AG10803 (cell line): ENCODE measurements around the gene PPM1H.
"Not testable (repeated sequence)": the region's sequence is repeated elsewhere in the genome, so short reads cannot be mapped to it uniquely, and the experiment has no call there.

Experiments
- DNase-seq: peaks from one replicate; pipeline ENCODE4 v3.0.0; 2010; ENCODE audit warnings: low read depth
- H3K4me3 ChIP-seq: 2 replicates; pipeline ENCODE4 v1.5.1; 2011; ENCODE audit warnings: mild to moderate bottlenecking, low read length, control low read depth
- TF ChIP-seq, protein P1 (sequence below): conservative IDR thresholded peaks from 2 replicates; pipeline ENCODE4 v1.5.1; 2011; ENCODE audit warnings: mild to moderate bottlenecking, low read length, control low read depth, inconsistent platforms

The PPM1H gene

DNA sequence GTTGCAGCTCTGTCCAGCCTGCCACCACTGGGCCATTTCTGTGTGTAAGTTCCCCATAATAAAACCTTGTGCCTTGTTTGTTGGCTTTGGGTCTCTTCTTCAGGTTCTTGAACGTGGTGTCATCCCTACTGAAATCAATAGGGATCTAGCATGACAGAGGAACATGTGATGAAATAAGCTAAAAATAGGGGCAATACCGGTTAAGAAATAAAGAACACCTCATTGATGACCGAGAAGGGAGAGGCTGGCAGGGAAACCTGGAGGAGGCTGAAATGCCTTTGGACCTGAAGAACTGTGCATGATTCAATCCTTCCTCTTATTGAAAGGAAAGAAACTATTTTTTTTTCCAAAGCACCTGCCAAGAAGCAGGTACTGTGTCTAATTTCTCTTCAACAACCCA, 172.3 kb downstream of the PPM1H start:
- TF ChIP-seq, protein P1, sequence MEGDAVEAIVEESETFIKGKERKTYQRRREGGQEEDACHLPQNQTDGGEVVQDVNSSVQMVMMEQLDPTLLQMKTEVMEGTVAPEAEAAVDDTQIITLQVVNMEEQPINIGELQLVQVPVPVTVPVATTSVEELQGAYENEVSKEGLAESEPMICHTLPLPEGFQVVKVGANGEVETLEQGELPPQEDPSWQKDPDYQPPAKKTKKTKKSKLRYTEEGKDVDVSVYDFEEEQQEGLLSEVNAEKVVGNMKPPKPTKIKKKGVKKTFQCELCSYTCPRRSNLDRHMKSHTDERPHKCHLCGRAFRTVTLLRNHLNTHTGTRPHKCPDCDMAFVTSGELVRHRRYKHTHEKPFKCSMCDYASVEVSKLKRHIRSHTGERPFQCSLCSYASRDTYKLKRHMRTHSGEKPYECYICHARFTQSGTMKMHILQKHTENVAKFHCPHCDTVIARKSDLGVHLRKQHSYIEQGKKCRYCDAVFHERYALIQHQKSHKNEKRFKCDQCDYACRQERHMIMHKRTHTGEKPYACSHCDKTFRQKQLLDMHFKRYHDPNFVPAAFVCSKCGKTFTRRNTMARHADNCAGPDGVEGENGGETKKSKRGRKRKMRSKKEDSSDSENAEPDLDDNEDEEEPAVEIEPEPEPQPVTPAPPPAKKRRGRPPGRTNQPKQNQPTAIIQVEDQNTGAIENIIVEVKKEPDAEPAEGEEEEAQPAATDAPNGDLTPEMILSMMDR = no peak
- DNase-seq = no peak

DNA sequence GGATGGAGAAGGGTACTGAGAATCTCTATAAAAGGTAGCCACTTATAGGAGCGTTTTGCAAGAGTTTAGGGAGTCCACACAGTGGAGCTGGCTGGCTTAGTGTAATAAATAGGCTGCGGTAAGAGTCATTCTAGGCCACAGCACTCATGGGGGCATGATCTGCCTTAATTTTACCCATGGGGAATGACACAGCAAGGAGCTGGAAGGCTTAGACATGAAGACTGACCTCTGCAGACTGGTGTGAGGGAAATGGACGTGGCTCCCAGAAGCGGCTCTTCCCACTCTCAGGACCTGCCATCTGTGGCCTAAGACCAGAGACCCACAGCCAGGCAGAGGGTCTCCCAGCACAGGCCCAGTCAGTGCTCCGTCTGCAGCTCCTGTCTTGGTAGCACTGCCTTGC, 173.3 kb downstream of the PPM1H start:
- no peak overlapping the region for H3K4me3 ChIP-seq
- TF ChIP-seq, protein P1 = no peak
- DNase-seq = peak; percentile 50

More for the DNA sequence above, 172.3 kb downstream of the PPM1H start:
- no peak overlapping the region for H3K4me3 ChIP-seq

DNA sequence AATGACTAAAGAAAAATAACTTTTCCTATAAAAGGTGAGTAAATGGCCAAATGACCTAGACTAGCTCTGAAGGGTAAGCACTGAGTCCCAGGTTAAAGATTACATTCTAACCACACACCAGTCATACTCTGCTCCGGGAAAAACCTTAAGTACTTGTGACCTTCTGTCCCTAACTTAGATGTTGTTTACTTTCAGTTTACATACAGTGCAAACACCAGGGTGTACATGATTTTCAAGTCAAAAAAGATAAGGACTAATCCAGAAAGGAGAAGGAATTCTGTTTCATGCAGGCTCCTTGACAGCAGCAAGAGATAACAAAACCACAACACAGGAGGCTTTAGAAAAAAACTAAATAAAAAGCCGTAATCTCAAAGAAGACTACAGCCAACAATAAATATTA, 174.2 kb downstream of the PPM1H start:
- DNase-seq = no peak
- H3K4me3 ChIP-seq = no peak overlapping the region

DNA sequence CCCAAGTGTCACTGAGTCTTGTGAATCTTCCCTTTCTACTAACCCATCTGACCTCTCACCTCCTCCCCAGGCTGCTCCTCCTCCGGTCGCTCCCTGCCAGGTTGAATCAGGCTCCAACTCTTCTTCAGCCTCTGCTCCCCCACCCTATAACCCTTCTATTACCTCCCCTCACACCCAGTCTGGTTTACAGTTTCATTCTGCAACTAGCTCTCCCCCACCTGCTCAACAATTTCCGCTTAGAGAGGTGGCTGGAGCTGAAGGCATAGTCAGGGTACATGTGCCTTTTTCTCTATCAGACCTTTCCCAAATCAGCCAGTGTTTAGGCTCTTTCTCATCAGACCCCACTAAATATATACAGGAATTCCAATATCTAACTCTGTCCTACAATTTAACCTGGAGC, 174.6 kb downstream of the PPM1H start:
- not testable (repeated sequence) for H3K4me3 ChIP-seq

More for the DNA sequence above, 174.2 kb downstream of the PPM1H start:
- TF ChIP-seq, protein P1 = no peak

DNA sequence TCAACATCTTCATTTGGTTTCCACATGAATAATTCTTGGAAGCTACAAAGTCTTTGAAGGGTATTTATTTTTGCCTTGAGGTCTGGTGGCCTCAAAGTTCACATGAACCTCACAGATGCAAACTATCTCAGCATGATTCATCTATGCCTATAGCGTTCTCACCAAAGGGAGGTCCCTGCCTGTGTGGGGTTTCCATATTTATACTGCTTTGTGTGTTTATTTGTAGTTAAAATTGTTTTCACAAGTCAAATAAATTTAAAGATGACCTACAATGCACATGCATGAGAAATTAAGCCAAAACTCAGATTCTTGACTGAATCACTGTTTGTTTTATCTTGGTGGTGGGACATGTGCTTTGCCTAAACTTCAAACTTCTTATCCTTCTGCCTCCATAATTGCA, 176.7 kb downstream of the PPM1H start:
- DNase-seq = peak; percentile 24
- TF ChIP-seq, protein P1 = no peak

More for the DNA sequence above, 174.6 kb downstream of the PPM1H start:
- not testable (repeated sequence) for DNase-seq

DNA sequence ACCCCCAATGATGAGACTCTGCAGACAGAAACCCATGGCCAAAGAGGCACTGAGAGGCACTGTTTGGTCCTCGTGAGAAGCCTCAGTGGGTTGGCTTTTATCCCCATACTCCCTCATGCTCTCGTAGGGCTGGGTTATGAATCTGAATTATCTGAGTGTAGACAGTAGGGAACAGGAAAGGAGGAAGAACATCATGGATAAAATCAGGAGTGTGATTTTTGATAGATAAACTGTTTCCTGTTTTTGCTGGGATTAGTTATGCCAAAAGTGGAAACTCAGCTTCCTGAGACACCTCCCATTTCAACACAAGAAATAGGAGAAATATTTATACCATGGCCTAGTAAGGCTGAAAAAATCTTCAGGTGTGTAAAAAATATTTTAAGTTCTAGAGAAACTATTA, 177.9 kb downstream of the PPM1H start:
- TF ChIP-seq, protein P1 = no peak
- DNase-seq = no peak
- H3K4me3 ChIP-seq = no peak overlapping the region

More for the DNA sequence above, 176.7 kb downstream of the PPM1H start:
- H3K4me3 ChIP-seq = no peak overlapping the region

DNA sequence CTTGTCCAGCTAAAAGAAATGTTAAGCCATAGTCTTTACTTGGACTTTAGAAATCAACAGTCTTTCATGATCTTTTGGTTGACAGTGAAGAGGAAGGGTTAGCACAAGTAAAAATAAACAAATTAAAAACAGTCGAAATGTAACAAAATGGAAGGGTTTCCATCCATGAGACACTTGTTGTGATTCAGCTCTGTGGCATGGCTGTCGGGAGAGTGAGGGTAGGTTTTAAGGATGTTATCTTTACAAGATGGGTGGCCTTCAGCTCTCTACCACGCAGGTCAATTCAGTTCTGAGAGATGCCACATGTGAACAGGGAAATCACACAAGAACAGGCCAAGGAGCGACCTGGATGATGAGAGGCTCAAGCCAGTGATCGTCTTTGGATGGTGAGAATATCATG, 180.2 kb downstream of the PPM1H start:
- H3K4me3 ChIP-seq = no peak overlapping the region
- TF ChIP-seq, protein P1 = no peak
- no peak for DNase-seq

DNA sequence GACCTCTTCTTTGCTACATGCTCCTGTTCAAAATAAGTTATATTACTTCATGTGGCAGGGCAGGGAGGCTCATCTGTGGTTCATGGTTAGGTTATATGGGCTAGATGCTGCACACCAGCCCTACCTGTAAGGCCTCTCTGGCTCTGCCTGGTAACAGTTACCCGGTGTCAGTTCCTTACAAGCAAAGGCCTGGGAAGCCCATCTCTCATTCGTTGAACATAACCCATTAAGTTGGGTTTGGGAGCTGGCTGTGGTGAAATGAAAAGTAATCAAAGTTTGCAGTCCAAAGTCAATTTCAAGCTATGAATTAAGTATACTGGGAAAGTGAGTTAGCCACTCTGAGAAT, 183.2 kb downstream of the PPM1H start:
- DNase-seq = no peak
- H3K4me3 ChIP-seq = no peak overlapping the region
- TF ChIP-seq, protein P1 = no peak
